GM04503 (cell line): Measurements from ENCODE around the gene POLR1G.
"Not testable (repeated sequence)": the region's sequence is repeated elsewhere in the genome, so short reads cannot be mapped to it uniquely, and the experiment has no call there.

ENCODE experiments used
- DNase-seq: peaks from one replicate; pipeline ENCODE4 v3.0.0-alpha.2; 2012; ENCODE audit warnings: low read depth

POLR1G gene

DNA sequence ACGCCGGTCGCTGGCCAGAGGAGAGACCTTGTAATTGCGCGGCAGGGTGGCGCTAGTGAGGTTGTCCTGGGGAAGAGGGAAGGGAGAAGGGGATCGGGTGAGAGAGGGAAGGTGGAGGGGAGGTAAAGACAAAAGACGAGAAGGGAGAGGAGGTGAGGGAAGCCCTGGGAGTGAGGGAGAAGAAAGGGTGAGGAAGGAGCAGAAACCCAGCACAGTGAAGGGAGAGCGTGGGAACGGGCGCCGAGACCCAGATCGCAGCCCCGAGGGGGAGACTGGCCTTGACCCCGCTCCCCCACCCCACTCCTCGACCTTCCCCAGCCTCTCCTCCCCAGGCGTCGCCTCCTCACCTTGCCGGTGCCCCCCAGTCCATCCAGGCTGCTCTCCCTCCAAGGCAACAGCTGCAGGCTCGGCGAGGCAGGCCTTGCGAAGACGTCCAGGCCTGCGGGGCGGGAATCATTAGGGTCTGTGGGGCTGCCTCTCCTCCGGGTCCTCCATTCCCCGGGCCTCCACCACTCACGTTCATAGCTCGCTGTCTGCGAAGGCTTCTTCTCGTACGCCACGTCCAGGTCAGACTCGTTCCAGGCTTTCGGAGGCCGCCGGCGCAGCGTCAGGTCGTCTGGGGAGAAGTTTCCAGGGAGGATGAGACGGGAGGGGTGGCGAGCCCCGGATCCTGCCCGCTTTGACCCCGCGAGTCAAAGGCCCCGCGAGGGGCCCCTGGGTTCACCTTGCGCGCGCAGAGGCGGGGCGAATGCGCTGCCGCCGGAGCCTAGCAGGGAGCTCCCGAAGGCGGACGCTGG is 10.4 kb upstream of the POLR1G start:
- DNase-seq, result no peak

GRCh38 chr19:45400192-45400591 is 6.3 kb upstream of the POLR1G start:
- DNase-seq, result no peak

- DNase-seq, result no peak
These were observed 4.6 kb upstream of the POLR1G start for GRCh38 chr19:45401815-45402214.

GRCh38 chr19:45402298-45403061 is 4.0 kb upstream of the POLR1G start:
- no peak for DNase-seq

- DNase-seq, result no peak
These were observed 3.2 kb upstream of the POLR1G start for GRCh38 chr19:45403272-45403671.

- DNase-seq, result no peak
These were observed 2.5 kb upstream of the POLR1G start for GRCh38 chr19:45403781-45404556.

DNA sequence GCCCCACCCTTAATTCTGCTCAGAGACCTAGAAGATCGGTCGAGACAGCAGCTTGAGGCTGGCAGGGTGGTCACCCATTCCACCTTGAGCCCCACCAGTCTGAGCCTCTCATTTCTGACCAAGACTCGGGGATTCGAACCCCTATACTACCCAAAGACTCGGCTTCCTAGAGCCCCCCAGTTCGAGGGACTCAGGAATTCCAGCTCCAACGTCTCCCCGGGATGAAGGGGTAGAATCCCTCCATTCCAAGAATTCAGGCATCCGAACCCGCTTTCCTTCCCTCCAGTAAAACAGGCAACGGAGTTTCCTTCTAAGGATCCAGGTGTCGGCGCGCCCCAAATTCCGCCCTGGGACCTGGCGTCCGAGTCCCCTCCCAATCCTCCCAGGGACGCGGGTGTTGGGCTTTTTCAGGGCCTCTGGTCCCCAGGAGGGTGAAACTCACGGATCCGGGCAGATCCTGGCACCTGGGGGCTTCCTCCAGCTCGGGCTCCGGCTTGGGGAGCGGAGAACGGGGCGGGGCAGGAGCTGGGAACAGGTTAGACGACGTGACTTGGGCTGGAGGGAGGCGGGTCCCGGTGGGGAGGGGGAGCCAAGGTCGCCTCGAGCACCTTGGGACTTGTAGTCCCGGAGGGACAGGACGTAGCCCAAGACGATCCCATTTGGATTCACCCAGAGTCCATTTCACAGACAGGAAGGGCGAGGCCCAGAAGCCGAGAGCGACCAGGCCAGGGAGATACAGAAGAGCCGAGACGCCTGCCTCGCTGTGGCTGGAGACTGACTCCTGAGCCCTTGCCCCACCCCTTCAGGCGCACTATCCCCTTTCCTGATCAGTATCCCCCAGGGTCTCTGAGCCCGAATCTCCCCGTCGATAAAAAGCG is 1.6 kb upstream of the POLR1G start, which contains the start of gene PPP1R13L:
Gene PPP1R13L (minus strand): TSS at position 513 of the 878 bp plus-strand sequence. CDS start 6,751 bp downstream, outside the sequence.
- DNase-seq, result no peak

GRCh38 chr19:45405435-45406225 is 814 bp upstream of the POLR1G start:
- DNase-seq, result peak; percentile 70

DNA sequence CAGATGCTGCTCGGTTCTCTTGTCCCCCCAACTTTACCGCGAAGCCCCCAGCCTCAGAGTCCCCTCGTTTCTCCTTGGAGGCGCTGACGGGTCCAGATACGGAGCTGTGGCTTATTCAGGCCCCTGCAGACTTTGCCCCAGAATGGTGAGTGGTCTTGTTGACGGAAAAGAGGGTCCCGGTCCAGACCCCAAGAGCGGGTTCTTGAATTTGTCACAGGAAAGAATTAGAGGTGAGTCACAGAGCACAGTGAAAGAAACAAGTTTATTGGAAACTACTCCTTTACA is 589 bp downstream of the POLR1G start:
- no peak for DNase-seq

DNA sequence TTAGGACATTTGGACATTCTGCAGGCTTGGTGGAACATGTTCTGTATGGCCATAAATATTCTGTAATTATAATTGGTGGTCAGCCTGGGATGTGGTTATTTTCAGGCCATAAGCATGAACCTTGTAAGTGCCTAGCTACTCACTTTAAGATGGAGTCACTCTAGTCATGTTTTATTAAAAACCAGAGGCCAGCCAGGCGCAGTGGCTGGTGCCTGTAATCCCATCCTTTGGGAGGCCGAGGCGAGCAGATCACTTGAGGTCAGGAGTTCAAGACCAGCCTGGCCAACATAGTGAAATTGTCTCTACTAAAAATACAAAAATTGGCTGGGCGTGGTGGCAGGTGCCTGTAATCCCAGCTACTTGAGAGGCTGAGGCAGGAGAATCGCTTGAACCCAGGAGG is 1.1 kb downstream of the POLR1G start:
- not testable (repeated sequence) for DNase-seq

DNA sequence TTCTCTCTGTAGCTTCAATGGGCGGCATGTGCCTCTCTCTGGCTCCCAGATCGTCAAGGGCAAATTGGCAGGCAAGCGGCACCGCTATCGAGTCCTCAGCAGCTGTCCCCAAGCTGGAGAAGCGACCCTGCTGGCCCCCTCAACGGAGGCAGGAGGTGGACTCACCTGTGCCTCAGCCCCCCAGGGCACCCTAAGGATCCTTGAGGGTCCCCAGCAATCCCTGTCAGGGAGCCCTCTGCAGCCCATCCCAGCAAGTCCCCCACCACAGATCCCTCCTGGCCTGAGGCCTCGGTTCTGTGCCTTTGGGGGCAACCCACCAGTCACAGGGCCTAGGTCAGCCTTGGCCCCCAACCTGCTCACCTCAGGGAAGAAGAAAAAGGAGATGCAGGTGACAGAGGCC is 1.7 kb downstream of the POLR1G start:
- DNase-seq, result no peak

DNA sequence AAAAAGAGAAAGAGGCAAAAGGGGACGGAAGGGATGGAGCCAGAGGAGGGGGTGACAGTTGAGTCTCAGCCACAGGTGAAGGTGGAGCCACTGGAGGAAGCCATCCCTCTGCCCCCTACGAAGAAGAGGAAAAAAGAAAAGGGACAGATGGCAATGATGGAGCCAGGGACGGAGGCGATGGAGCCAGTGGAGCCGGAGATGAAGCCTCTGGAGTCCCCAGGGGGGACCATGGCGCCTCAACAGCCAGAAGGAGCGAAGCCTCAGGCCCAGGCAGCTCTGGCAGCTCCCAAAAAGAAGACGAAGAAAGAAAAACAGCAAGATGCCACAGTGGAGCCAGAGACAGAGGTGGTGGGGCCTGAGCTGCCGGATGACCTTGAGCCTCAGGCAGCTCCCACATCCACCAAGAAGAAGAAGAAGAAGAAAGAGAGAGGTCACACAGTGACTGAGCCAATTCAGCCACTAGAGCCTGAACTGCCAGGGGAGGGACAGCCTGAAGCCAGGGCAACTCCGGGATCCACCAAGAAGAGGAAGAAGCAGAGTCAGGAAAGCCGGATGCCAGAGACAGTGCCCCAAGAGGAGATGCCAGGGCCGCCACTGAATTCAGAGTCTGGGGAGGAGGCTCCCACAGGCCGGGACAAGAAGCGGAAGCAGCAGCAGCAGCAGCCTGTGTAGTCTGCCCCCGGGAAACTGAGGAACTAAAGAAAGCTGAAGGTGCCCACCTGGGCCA is 2.5 kb downstream of the POLR1G start:
- DNase-seq, result no peak

GRCh38 chr19:45409557-45409920 is 3.1 kb downstream of the POLR1G start:
- no peak for DNase-seq

- not testable (repeated sequence) for DNase-seq
These were observed 3.9 kb downstream of the POLR1G start for GRCh38 chr19:45410330-45410729.

DNA sequence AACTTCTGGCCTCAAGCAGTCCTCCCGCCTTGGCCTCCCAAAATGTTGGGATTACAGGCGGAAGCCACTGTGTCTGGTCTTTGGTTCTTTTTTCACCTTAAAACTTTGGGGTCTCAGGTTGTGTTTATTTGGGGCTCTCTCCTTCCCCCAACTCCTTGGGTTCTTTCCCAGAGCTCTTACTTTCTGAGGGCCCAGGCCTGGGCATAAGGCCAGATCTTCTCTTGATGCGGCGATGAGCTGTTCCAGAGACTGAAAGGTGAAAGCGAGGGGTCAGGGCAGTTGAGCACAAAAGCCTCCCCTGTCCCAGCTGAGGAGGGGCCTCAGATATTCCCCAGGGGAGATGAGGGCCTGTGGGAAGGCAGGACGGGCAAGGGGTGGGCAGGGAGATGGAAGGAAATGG is 7.1 kb downstream of the POLR1G start:
- no peak for DNase-seq

DNA sequence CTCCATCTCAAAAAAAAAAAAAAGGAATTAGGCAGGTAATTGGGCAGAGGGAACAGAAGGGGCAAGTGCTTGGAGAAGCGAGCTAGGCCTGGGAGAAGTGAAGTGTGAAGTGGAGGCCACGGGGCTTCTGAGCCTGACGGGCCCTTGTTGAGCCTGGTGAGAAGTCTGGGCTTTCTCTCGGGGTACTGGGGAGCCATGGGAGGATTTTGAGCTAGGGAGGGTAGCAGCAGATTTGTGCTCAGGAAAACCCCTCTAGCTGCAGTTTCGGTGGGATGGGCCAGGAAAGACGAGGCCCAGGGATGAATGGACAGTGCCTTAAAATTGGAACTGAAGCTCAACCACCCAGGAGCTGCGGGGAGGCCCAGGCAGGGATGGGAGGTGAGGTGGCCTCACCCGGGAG is 8.0 kb downstream of the POLR1G start:
- DNase-seq, result no peak

- no peak for DNase-seq
These were observed 10.7 kb downstream of the POLR1G start for GRCh38 chr19:45417151-45417550.

DNA sequence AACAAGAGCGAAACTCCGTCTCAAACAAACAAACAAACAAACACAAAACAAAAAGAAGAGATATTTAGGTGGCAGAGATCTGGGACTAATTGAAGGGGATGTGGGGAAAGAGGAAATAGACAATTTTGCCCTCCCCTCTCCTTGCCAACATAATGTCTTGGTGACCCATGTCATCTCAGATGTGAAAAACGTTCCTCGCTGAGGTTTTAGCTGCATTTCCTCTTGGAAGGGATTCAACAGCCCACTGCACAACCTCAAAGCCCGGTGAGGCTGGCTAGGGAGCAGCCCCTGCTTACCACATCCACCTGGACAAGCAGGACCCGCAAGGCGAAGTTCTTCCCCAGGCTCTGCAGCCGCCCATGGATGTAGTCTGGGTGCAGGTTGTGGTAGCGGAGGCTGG is 12.4 kb downstream of the POLR1G start:
- no peak for DNase-seq

- DNase-seq, result no peak
These were observed 13.0 kb downstream of the POLR1G start for GRCh38 chr19:45419396-45419795.

- no peak for DNase-seq
These were observed 13.5 kb downstream of the POLR1G start for GRCh38 chr19:45419895-45420294.
